HEK293T (cell line): ENCODE measurements around the gene PPP1R12C.
"Not testable (repeated sequence)": the region's sequence is repeated elsewhere in the genome, so short reads cannot be mapped to it uniquely, and the experiment has no call there.

Experiments
- CTCF ChIA-PET: fragments of 350-600 bp; formaldehyde crosslinking; extraction: SDS; loops from one replicate; lab custom pipeline; 2021; ENCODE audit warnings: antibody characterized with exemption, inconsistent platforms; lab: Yijun Ruan, JAX
- POLR2A ChIA-PET: fragments of 350-600 bp; formaldehyde crosslinking; extraction: SDS; loops from one replicate; lab custom pipeline; 2020; ENCODE audit warnings: antibody characterized with exemption, inconsistent platforms; lab: Yijun Ruan, JAX
- DNase-seq: peaks from one replicate; pipeline ENCODE4 v3.0.0; 2012; ENCODE audit warnings: mixed read lengths; ENCODE audit errors: extremely low spot score
- ARNT ChIP-seq: fragments of 450-650 bp; IDR thresholded peaks from 2 replicates; pipeline ENCODE4 v1.6.1; 2017; ENCODE audit warnings: mild to moderate bottlenecking
- BHLHE40 ChIP-seq: fragments of 450-650 bp; IDR thresholded peaks from 2 replicates; pipeline ENCODE4 v1.6.1; 2016; ENCODE audit warnings: mild to moderate bottlenecking, moderate library complexity, borderline replicate concordance
- CTBP1 ChIP-seq: fragments of 450-650 bp; IDR thresholded peaks from 2 replicates; pipeline ENCODE4 v1.6.1; 2016; ENCODE audit warnings: borderline replicate concordance
- ELF4 ChIP-seq: fragments of 450-650 bp; IDR thresholded peaks from 2 replicates; pipeline ENCODE4 v1.6.1; 2017; ENCODE audit warnings: antibody characterized with exemption
- FOXA1 ChIP-seq: fragments of 450-650 bp; IDR thresholded peaks from 2 replicates; pipeline ENCODE4 v1.6.1; 2016; ENCODE audit warnings: mild to moderate bottlenecking
- FOXK2 ChIP-seq: fragments of 450-650 bp; IDR thresholded peaks from 2 replicates; pipeline ENCODE4 v1.6.1; 2016; ENCODE audit warnings: mild to moderate bottlenecking
- FOXM1 ChIP-seq: fragments of 450-650 bp; IDR thresholded peaks from 2 replicates; pipeline ENCODE4 v1.6.1; 2017; ENCODE audit warnings: mild to moderate bottlenecking, borderline replicate concordance
- HDGF ChIP-seq: fragments of 450-650 bp; IDR thresholded peaks from 2 replicates; pipeline ENCODE4 v1.6.1; 2017; ENCODE audit warnings: antibody characterized with exemption, borderline replicate concordance
- L3MBTL2 ChIP-seq: fragments of 450-650 bp; conservative IDR thresholded peaks from 2 replicates; pipeline ENCODE4 v1.6.1; 2016; ENCODE audit warnings: mild to moderate bottlenecking
- LEF1 ChIP-seq: fragments of 450-650 bp; IDR thresholded peaks from 2 replicates; pipeline ENCODE4 v1.6.1; 2017; ENCODE audit warnings: mild to moderate bottlenecking, borderline replicate concordance
- NFRKB ChIP-seq: fragments of 450-650 bp; IDR thresholded peaks from 2 replicates; pipeline ENCODE4 v1.6.1; 2016; ENCODE audit warnings: mild to moderate bottlenecking, moderate library complexity
- PKNOX1 ChIP-seq: fragments of 450-650 bp; IDR thresholded peaks from 2 replicates; pipeline ENCODE4 v1.6.1; 2016
- SP1 ChIP-seq: fragments of 450-650 bp; IDR thresholded peaks from 2 replicates; pipeline ENCODE4 v1.6.1; 2017
- SUZ12 ChIP-seq: fragments of 450-650 bp; IDR thresholded peaks from 2 replicates; pipeline ENCODE4 v1.6.1; 2016; ENCODE audit warnings: mild to moderate bottlenecking
- TARDBP ChIP-seq: fragments of 450-650 bp; IDR thresholded peaks from 2 replicates; pipeline ENCODE4 v1.6.1; 2016
- ZNF384 ChIP-seq: fragments of 450-650 bp; IDR thresholded peaks from 2 replicates; pipeline ENCODE4 v1.6.1; 2016

PPP1R12C gene

GRCh38 chr19:55070466-55071128, 46.8 kb downstream of the PPP1R12C start:
- TF ChIP-seq BHLHE40 (no peak), FOXM1 (no peak), ZNF384 (no peak), SUZ12 (no peak)
- DNase-seq: no peak
- ChIA-PET POLR2A (no interaction called here), CTCF (interaction anchor here (0.6 kb wide), 2 partner anchors 589 to 1118 kb away, joined by 4 to 6 read pairs; no protein-coding TSS in a partner anchor)

GRCh38 chr19:55069865-55070197, 47.6 kb downstream of the PPP1R12C start:
- ChIA-PET POLR2A (interaction anchor here (0.9 kb wide), 1 partner anchor 392 kb away, joined by 3 read pairs; no protein-coding TSS in a partner anchor), CTCF (interaction anchor here (0.6 to 1.2 kb wide), 2 partner anchors 19 to 1117 kb away, joined by 3 to 4 read pairs; no protein-coding TSS in a partner anchor)
- DNase-seq: no peak
- TF ChIP-seq FOXM1 (no peak), PKNOX1 (no peak), TARDBP (no peak), SUZ12 (no peak), HDGF (no peak), NFRKB (no peak)

GRCh38 chr19:55068950-55069864, 48.2 kb downstream of the PPP1R12C start:
- ChIA-PET POLR2A (interaction anchor here (0.9 to 1.1 kb wide), 2 partner anchors 12 to 393 kb away, joined by 3 read pairs; no protein-coding TSS in a partner anchor), CTCF (interaction anchor here (1.2 kb wide), 1 partner anchor 19 kb away, joined by 3 read pairs; no protein-coding TSS in a partner anchor)
- peak; percentile 28 for DNase-seq
- TF ChIP-seq SUZ12: no peak
- no peak for TF ChIP-seq SP1
- no peak for TF ChIP-seq LEF1
- TF ChIP-seq FOXK2: no peak
- no peak for TF ChIP-seq TARDBP

GRCh38 chr19:55067869-55068268, 49.6 kb downstream of the PPP1R12C start:
- no peak for DNase-seq
- ChIA-PET POLR2A (no interaction called here), CTCF (no interaction called here)
- no peak for TF ChIP-seq HDGF
- no peak for TF ChIP-seq TARDBP
- no peak for TF ChIP-seq CTBP1
- TF ChIP-seq LEF1: no peak
- TF ChIP-seq FOXA1: no peak
- TF ChIP-seq PKNOX1: no peak
- no peak for TF ChIP-seq ARNT
- TF ChIP-seq FOXK2: no peak
- no peak for TF ChIP-seq SP1
- TF ChIP-seq FOXM1: no peak
- TF ChIP-seq ZNF384: no peak
- no peak for TF ChIP-seq BHLHE40
- TF ChIP-seq L3MBTL2: no peak
- TF ChIP-seq ELF4: no peak
- no peak for TF ChIP-seq SUZ12
- TF ChIP-seq NFRKB: no peak

GRCh38 chr19:55066107-55066709, 51.2 kb downstream of the PPP1R12C start:
- CTCF ChIA-PET: no interaction called here
- POLR2A ChIA-PET: interaction anchor here (1.7 kb wide), 1 partner anchor 14 kb away, joined by 5 read pairs; no protein-coding TSS in a partner anchor
- TF ChIP-seq FOXA1 (no peak), PKNOX1 (no peak), TARDBP (no peak)
- DNase-seq: no peak

GRCh38 chr19:55065516-55065915, 51.9 kb downstream of the PPP1R12C start:
- POLR2A ChIA-PET: interaction anchor here (1.7 kb wide), 1 partner anchor 14 kb away, joined by 5 read pairs; no protein-coding TSS in a partner anchor
- CTCF ChIA-PET, DNase-seq: not testable (repeated sequence)
